Thymus (tissue), 11 donors: ENCODE data around the gene CLCN7. TPM values are rescaled to one million over a fixed set of nuclear protein-coding genes. Genes with fewer than 3 reads are reported as not detected.

Experiments
- DNase-seq, 9 donors: peaks; one replicate each; pipeline ENCODE4 v3.0.0-alpha.2; 2013; ENCODE audit warnings: low spot score in 9 of 9, low read depth in 6 of 9, missing footprints in 1 of 9
- H3K27ac ChIP-seq, 2 donors: one replicate each; pipeline ENCODE4 v1.5.1; 2013; ENCODE audit warnings: control low read depth in 1 of 2, low read depth in 1 of 2, low read length in 1 of 2, mild to moderate bottlenecking in 1 of 2, moderate library complexity in 1 of 2
- H3K27me3 ChIP-seq, 2 donors: one replicate each; pipeline ENCODE4 v1.5.1; 2013; ENCODE audit warnings: low read length in 1 of 2; ENCODE audit not compliant: control insufficient read depth in 2 of 2, insufficient read depth in 1 of 2
- H3K36me3 ChIP-seq, 2 donors: one replicate each; pipeline ENCODE4 v1.5.1; 2013; ENCODE audit warnings: low read length in 1 of 2, mild to moderate bottlenecking in 1 of 2, moderate library complexity in 1 of 2; ENCODE audit not compliant: control insufficient read depth in 2 of 2, insufficient read depth in 2 of 2
- H3K4me1 ChIP-seq, 2 donors: one replicate each; pipeline ENCODE4 v1.5.1; 2013; ENCODE audit warnings: low read length in 2 of 2; ENCODE audit not compliant: control insufficient read depth in 2 of 2, insufficient read depth in 2 of 2
- H3K4me3 ChIP-seq, 2 donors: one replicate each; pipeline ENCODE4 v1.5.1; 2013; ENCODE audit warnings: low read length in 2 of 2, control low read depth in 1 of 2, mild to moderate bottlenecking in 1 of 2
- H3K9me3 ChIP-seq, 2 donors: one replicate each; pipeline ENCODE4 v1.5.1; 2013; ENCODE audit warnings: low read length in 1 of 2, mild to moderate bottlenecking in 1 of 2; ENCODE audit not compliant: control insufficient read depth in 2 of 2, insufficient read depth in 1 of 2
- WGBS: extraction: QIAGEN DNeasy Blood & Tissue Kit; methylation state at CpG from one replicate; pipeline ENCODE4 v1.1.7; 2013; 5-methylcytosine and 5-hydroxymethylcytosine counted together
- polyA plus RNA-seq: library from polyadenylated mRNA; stranded (reverse); fragments of 200-250 nt; gene quantifications from one replicate; pipeline ENCODE4 v1.2.3, GENCODE V29; 2013
- total RNA-seq: library from RNA; stranded (reverse); fragments of 120-200 nt; gene quantifications from one replicate; pipeline ENCODE4 v1.2.4, GENCODE V29; 2013
- donor health status: healthy.

Gene CLCN7
- total and polyA plus RNA-seq, 2 donors: 17.5 to 78.5 TPM

DNA sequence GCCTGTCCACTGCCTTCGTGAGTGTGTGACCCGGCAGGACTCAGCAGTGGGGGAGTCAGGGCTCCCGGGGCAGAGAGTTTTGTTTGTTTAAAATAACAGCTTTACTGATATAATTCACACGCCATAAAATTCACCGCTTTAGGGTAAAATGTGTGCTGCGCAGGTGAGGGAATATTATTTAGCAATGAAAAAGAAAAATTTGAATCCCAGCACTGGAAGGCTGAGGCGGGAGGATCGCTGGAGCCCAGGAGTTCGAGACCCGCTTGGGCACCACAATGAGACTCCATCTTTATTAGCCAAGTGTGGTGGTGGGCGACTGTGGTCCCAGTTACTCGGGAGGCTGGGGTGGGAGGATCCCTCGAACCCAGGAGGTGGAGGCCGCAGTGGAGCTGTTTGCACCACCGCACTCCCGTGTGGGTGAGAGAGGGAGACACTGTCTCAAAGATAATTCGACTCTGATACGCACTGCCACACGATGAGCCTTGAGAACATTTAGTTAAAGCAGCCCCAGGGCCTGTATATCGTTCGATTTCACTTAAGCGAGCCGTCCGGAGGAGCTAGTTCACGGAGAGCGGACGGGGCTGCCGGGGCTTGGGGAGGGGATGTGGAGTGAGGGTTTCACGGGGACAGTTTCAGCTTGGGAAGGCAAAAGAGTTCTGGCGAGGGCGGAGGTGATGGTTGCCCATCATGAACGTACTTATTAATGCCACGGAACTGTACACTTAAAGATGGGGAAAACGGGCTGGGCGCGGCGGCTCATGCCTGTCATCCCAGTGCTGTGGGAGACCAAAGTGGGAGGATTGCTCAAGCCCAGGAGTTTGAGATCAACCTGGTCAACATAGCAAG, 28.5 kb upstream of the CLCN7 start:
- no peak overlapping the region for H3K27ac ChIP-seq
- no peak overlapping the region for H3K4me3 ChIP-seq
- no peaks in the 10 kb centered on the region for H3K27me3 ChIP-seq
- H3K4me1 ChIP-seq: no peaks in the 10 kb centered on the region
- DNase-seq: no peak
- 98% methylated on average over 37 of the region's 37 CpGs for WGBS
- peaks cover 55 to 71% of the 10 kb centered on the region in 2 donors for H3K36me3 ChIP-seq
- no peaks in the 10 kb centered on the region for H3K9me3 ChIP-seq

DNA sequence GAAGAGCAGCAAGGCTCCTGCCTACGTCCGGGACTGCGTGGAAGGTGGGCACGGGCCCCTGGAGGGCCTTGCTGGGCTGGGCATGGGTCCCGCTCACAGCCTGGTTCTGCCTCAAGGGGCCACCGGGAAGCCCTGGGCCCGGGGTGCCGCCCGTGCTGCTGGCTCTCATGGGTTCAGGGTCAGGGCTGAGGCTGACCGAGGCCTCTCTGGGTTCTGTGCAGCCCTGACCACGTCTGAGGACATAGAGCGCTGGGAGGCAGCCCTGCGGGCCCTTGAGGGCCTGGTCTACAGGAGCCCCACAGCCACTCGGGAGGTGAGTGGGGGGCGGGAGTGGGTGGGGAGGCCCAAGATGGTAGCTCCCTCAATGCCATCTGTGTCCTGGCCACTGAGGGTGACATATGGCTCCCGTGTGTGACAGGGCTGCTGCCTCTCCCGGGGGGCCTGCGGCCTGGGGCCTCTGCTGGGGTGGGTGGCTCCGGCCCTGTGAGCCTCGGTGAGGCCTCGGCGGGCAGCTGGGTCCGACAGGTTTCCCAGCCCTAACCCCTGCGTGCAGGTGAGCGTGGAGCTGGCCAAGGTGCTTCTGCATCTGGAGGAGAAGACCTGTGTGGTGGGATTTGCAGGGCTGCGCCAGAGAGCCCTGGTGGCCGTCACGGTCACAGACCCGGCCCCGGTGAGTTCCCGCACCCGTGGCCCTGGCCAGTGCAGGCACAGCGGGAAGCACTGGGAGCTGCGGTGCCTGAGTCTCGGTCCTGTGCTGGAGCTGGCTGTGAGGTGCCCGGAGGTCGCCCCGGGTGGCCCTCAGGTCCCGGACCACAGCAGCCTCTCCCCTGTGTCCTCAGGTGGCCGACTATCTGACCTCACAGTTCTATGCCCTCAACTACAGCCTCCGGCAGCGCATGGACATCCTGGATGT, 27.5 kb upstream of the CLCN7 start:
- Histone ChIP-seq H3K27ac (no peak overlapping the region), H3K27me3 (no peaks in the 10 kb centered on the region), H3K9me3 (no peaks in the 10 kb centered on the region), H3K36me3 (peaks cover 60 to 69% of the 10 kb centered on the region in 2 donors), H3K4me1 (no peaks in the 10 kb centered on the region), H3K4me3 (no peak overlapping the region)
- DNase-seq: no peak
- WGBS: 97% methylated on average over 42 of the region's 42 CpGs

- H3K27ac ChIP-seq: no peak overlapping the region
- whole genome bisulfite sequencing: 98% methylated on average over 23 of the region's 23 CpGs
- DNase-seq: no peak
Measured at GRCh38 chr16:1501630-1502029, 26.8 kb upstream of the CLCN7 start.

GRCh38 chr16:1500465-1501150, 25.8 kb upstream of the CLCN7 start:
- Histone ChIP-seq H3K4me3 (no peak overlapping the region), H3K4me1 (no peaks in the 10 kb centered on the region), H3K27me3 (no peaks in the 10 kb centered on the region), H3K9me3 (no peaks in the 10 kb centered on the region), H3K36me3 (peaks cover 63 to 70% of the 10 kb centered on the region in 2 donors), H3K27ac (no peak overlapping the region)
- 98% methylated on average over 44 of the region's 44 CpGs for WGBS
- no peak for DNase-seq

More at GRCh38 chr16:1501630-1502029, 26.8 kb upstream of the CLCN7 start:
- Histone ChIP-seq H3K4me1 (no peaks in the 10 kb centered on the region), H3K27me3 (no peaks in the 10 kb centered on the region), H3K9me3 (no peaks in the 10 kb centered on the region), H3K36me3 (peaks cover 65 to 73% of the 10 kb centered on the region in 2 donors), H3K4me3 (no peak overlapping the region)

DNA sequence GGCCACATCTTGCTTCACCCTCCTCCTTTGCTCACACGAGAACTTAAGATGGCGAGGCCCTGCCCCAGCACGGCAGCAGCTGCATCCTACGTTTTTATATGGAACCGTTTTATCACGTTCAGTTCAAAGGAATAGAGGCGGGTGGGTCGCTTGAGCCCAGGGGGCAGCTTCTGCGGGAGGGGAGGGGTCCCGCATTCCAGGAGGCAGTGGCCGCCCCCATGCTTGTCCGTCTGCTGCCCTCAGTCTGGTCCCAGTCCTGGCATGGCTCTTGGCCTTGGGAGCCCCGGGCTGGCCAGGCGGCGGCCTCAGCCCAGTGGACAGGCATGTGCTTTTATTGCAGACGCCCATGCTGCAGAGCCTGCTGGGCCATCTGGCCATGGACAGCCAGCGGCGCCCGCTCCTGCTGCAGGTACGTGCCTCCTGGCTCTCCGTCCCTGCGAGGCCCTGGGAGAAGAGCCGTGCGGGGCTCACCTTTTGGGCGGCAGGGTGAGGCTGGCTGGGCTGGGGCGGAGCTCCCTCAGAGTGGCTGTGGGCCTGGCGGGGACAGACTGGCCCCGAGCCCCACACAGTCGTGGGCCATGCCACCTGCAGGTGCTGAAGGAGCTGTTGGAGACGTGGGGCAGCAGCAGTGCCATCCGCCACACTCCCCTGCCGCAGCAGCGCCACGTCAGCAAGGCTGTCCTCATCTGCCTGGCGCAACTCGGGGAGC, 25.1 kb upstream of the CLCN7 start:
- Histone ChIP-seq H3K36me3 (peaks cover 66 to 76% of the 10 kb centered on the region in 2 donors), H3K4me3 (no peak overlapping the region), H3K27me3 (no peaks in the 10 kb centered on the region), H3K27ac (no peak overlapping the region), H3K4me1 (no peaks in the 10 kb centered on the region), H3K9me3 (no peaks in the 10 kb centered on the region)
- 97% methylated on average over 36 of the region's 36 CpGs for WGBS
- no peak for DNase-seq

DNA sequence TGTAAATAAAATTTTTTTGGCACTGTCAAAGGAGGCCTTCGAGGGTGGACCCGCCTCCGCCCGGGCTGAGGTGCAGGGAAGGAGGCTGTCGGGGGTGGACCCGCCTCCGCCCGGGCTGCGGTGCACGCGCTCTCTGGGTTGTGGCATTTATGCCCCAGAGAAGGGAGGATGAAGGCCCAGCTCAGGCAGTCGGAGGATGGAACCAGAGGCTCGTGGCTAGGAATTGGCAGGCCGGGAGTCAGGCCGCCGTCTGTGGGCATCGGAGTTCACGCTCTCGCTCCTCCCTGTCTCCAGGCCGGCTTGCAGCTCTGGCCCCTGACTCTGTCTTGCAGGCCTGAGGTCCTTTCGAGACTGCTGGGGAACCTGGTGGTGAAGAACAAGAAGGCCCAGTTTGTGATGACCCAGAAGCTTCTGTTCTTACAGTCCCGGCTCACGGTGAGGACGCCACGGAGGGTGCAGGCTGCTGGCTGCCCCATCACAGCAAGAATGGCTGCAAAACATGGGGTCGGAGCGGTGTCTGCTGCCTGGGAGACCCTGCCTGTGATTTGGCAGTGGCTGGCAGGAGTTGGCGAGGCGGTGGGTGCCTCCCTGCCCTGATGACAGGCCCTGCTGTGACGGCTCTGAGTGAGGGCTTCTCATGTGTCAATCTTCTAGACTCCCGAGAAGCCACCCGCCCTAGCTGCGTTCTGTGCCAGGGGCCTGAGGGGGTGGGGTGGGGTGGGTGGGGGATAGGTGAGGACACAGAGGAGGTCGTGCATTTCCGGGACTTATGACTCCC, 24.3 kb upstream of the CLCN7 start:
- no peaks in the 10 kb centered on the region for H3K9me3 ChIP-seq
- H3K27ac ChIP-seq: no peak overlapping the region
- no peak for DNase-seq
- WGBS: 97% methylated on average over 35 of the region's 35 CpGs
- no peak overlapping the region for H3K4me3 ChIP-seq
- peaks cover 6% of the 10 kb centered on the region in 2 donors for H3K4me1 ChIP-seq
- H3K36me3 ChIP-seq: peaks cover 69 to 82% of the 10 kb centered on the region in 2 donors
- H3K27me3 ChIP-seq: no peaks in the 10 kb centered on the region

- Histone ChIP-seq H3K27me3 (no peaks in the 10 kb centered on the region), H3K9me3 (no peaks in the 10 kb centered on the region), H3K27ac (no peak overlapping the region), H3K4me3 (no peak overlapping the region), H3K36me3 (peaks cover 53 to 64% of the 10 kb centered on the region in 2 donors), H3K4me1 (peaks cover 16 to 20% of the 10 kb centered on the region in 2 donors)
- no peak for DNase-seq
- 95% methylated on average over 21 of the region's 21 CpGs for WGBS
Measured at GRCh38 chr16:1497014-1497598, 22.3 kb upstream of the CLCN7 start.

- H3K36me3 ChIP-seq: peaks cover 46 to 58% of the 10 kb centered on the region in 2 donors
- H3K27me3 ChIP-seq: no peaks in the 10 kb centered on the region
- 98% methylated on average over 25 of the region's 25 CpGs for WGBS
- H3K9me3 ChIP-seq: no peaks in the 10 kb centered on the region
- no peak overlapping the region for H3K4me3 ChIP-seq
- DNase-seq: no peak
- no peak overlapping the region for H3K27ac ChIP-seq
- peaks cover 16 to 20% of the 10 kb centered on the region in 2 donors for H3K4me1 ChIP-seq
Measured at GRCh38 chr16:1496464-1496863, 21.6 kb upstream of the CLCN7 start.
